HCT116 (cell line): ENCODE results near the gene RMI1.
A peak's percentile ranks its signal among the peaks of the same experiment; 100 is the strongest.

ENCODE experiments used
- EGR1 ChIP-seq: IDR thresholded peaks from 2 replicates; pipeline ENCODE4 v1.6.1; 2012; ENCODE audit warnings: low read depth
- SIN3A ChIP-seq: IDR thresholded peaks from 2 replicates; pipeline ENCODE4 v1.6.1; 2012; ENCODE audit warnings: low read depth
- SRF ChIP-seq: IDR thresholded peaks from 2 replicates; pipeline ENCODE4 v1.6.1; 2012; ENCODE audit warnings: low read depth
- TCF7L2 ChIP-seq: IDR thresholded peaks from 2 replicates; pipeline ENCODE4 v1.7.0; 2011; ENCODE audit warnings: borderline replicate concordance, inconsistent platforms; ENCODE audit not compliant: insufficient read depth, insufficient read length; ENCODE audit errors: extremely low read depth
- TF ChIP-seq, protein P1 (sequence below), 3 experiments: fragments of 200-600 bp in 1 of 3; sonication (generic) in 1 of 3; IDR thresholded peaks in 2 of 3; conservative IDR thresholded peaks in 1 of 3; 2 replicates each; pipeline ENCODE4 v1.5.1; 2012 to 2017; ENCODE audit warnings: low read depth in 2 of 3, low read length in 2 of 3, antibody characterized with exemption in 1 of 3, borderline replicate concordance in 1 of 3, control low read depth in 1 of 3, mild to moderate bottlenecking in 1 of 3, mixed read lengths in 1 of 3, mixed run types in 1 of 3, moderate library complexity in 1 of 3; ENCODE audit not compliant: insufficient read depth in 1 of 3

- TF ChIP-seq SRF (no peak), EGR1 (peak; percentile 30; the same call in 1 of the 2 replicates), TCF7L2 (no peak), SIN3A (no peak)
- TF ChIP-seq, protein P1, sequence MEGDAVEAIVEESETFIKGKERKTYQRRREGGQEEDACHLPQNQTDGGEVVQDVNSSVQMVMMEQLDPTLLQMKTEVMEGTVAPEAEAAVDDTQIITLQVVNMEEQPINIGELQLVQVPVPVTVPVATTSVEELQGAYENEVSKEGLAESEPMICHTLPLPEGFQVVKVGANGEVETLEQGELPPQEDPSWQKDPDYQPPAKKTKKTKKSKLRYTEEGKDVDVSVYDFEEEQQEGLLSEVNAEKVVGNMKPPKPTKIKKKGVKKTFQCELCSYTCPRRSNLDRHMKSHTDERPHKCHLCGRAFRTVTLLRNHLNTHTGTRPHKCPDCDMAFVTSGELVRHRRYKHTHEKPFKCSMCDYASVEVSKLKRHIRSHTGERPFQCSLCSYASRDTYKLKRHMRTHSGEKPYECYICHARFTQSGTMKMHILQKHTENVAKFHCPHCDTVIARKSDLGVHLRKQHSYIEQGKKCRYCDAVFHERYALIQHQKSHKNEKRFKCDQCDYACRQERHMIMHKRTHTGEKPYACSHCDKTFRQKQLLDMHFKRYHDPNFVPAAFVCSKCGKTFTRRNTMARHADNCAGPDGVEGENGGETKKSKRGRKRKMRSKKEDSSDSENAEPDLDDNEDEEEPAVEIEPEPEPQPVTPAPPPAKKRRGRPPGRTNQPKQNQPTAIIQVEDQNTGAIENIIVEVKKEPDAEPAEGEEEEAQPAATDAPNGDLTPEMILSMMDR (IDR thresholded peaks at IDR 0.05 in 2 of 3, conservative IDR thresholded peaks at IDR 0.05 in 1 of 3; ENCODE audit: borderline replicate concordance in 1 of 3, insufficient read depth in 1 of 3, low read depth in 2 of 3, low read length in 2 of 3) = peak; percentile 44 to 90 (median 78); a peak in 5 of 6 replicates
Observed at GRCh38 chr9:83937861-83938455, 42.6 kb upstream of the RMI1 start.
